ENCODE results near the gene GPC6. TPM values are rescaled to one million over a fixed set of nuclear protein-coding genes. Genes with fewer than 3 reads are reported as not detected.
"Not testable (repeated sequence)": the region's sequence is repeated elsewhere in the genome, so short reads cannot be mapped to it uniquely, and the experiment has no call there.

Gene GPC6
- total RNA-seq, 2 donors from 2014 or later, result not detected

- Mint-ChIP-seq H3K9me3 (no peaks in the 10 kb centered on the region), H3K27ac (no peak overlapping the region), H3K36me3 (ENCODE audit: low read depth) (no peaks in the 10 kb centered on the region), H3K4me1 (no peaks in the 10 kb centered on the region), H3K4me3 (no peak overlapping the region), H3K27me3 (no peaks in the 10 kb centered on the region)
- ATAC-seq (replicated peaks), result no peak
These were observed 79.3 kb downstream of the GPC6 start for GRCh38 chr13:93305886-93306285.

GRCh38 chr13:93307136-93307535 is 80.5 kb downstream of the GPC6 start:
- H3K4me3 Mint-ChIP-seq, result no peak overlapping the region
- no peak overlapping the region for H3K27ac Mint-ChIP-seq
- no peaks in the 10 kb centered on the region for H3K9me3 Mint-ChIP-seq
- H3K4me1 Mint-ChIP-seq, result no peaks in the 10 kb centered on the region
- no peak for ATAC-seq (replicated peaks)
- H3K27me3 Mint-ChIP-seq, result no peaks in the 10 kb centered on the region
- no peaks in the 10 kb centered on the region for H3K36me3 Mint-ChIP-seq (ENCODE audit: low read depth)

GRCh38 chr13:93307651-93308050 is 81.0 kb downstream of the GPC6 start:
- H3K9me3 Mint-ChIP-seq, result no peaks in the 10 kb centered on the region
- no peak for ATAC-seq (replicated peaks)
- H3K27ac Mint-ChIP-seq, result no peak overlapping the region
- no peaks in the 10 kb centered on the region for H3K27me3 Mint-ChIP-seq
- no peaks in the 10 kb centered on the region for H3K4me1 Mint-ChIP-seq
- H3K36me3 Mint-ChIP-seq (ENCODE audit: low read depth), result no peaks in the 10 kb centered on the region
- no peak overlapping the region for H3K4me3 Mint-ChIP-seq

- ATAC-seq (replicated peaks), result no peak
- no peaks in the 10 kb centered on the region for H3K36me3 Mint-ChIP-seq (ENCODE audit: low read depth)
- H3K9me3 Mint-ChIP-seq, result no peaks in the 10 kb centered on the region
- H3K4me1 Mint-ChIP-seq, result no peaks in the 10 kb centered on the region
- no peaks in the 10 kb centered on the region for H3K27me3 Mint-ChIP-seq
- H3K27ac Mint-ChIP-seq, result no peak overlapping the region
- H3K4me3 Mint-ChIP-seq, result no peak overlapping the region
These were observed 83.4 kb downstream of the GPC6 start for GRCh38 chr13:93309886-93310523.

- H3K36me3 Mint-ChIP-seq (ENCODE audit: low read depth), result no peaks in the 10 kb centered on the region
- H3K4me1 Mint-ChIP-seq, result no peaks in the 10 kb centered on the region
- H3K9me3 Mint-ChIP-seq, result no peaks in the 10 kb centered on the region
- no peak overlapping the region for H3K4me3 Mint-ChIP-seq
- no peaks in the 10 kb centered on the region for H3K27me3 Mint-ChIP-seq
- H3K27ac Mint-ChIP-seq, result no peak overlapping the region
- no peak for ATAC-seq (replicated peaks)
These were observed 90.2 kb downstream of the GPC6 start for GRCh38 chr13:93316841-93317240.

- Mint-ChIP-seq H3K27ac (no peak overlapping the region), H3K27me3 (no peaks in the 10 kb centered on the region), H3K4me3 (no peak overlapping the region), H3K36me3 (ENCODE audit: low read depth) (no peaks in the 10 kb centered on the region), H3K4me1 (no peaks in the 10 kb centered on the region), H3K9me3 (no peaks in the 10 kb centered on the region)
- ATAC-seq (replicated peaks), result no peak
These were observed 92.1 kb downstream of the GPC6 start for GRCh38 chr13:93318534-93319254.

- Mint-ChIP-seq H3K9me3 (no peaks in the 10 kb centered on the region), H3K4me1 (no peaks in the 10 kb centered on the region), H3K27ac (no peak overlapping the region), H3K36me3 (ENCODE audit: low read depth) (no peaks in the 10 kb centered on the region), H3K27me3 (peaks cover 3% of the 10 kb centered on the region), H3K4me3 (no peak overlapping the region)
- no peak for ATAC-seq (replicated peaks)
These were observed 94.3 kb downstream of the GPC6 start for GRCh38 chr13:93320942-93321341.

GRCh38 chr13:93323880-93324279 is 97.3 kb downstream of the GPC6 start:
- not testable (repeated sequence) for H3K4me3 Mint-ChIP-seq; ATAC-seq (replicated peaks); H3K4me1 Mint-ChIP-seq; H3K27me3 Mint-ChIP-seq; H3K9me3 Mint-ChIP-seq; H3K36me3 Mint-ChIP-seq (ENCODE audit: low read depth); H3K27ac Mint-ChIP-seq

- ATAC-seq (replicated peaks), result no peak
- Mint-ChIP-seq H3K27me3 (peaks cover 3% of the 10 kb centered on the region), H3K27ac (no peak overlapping the region), H3K9me3 (no peaks in the 10 kb centered on the region), H3K4me1 (no peaks in the 10 kb centered on the region), H3K36me3 (ENCODE audit: low read depth) (no peaks in the 10 kb centered on the region), H3K4me3 (no peak overlapping the region)
These were observed 99.0 kb downstream of the GPC6 start for GRCh38 chr13:93325303-93326233.

- Mint-ChIP-seq H3K9me3 (no peaks in the 10 kb centered on the region), H3K36me3 (ENCODE audit: low read depth) (no peaks in the 10 kb centered on the region), H3K27ac (no peak overlapping the region), H3K27me3 (peaks cover 3% of the 10 kb centered on the region), H3K4me1 (no peaks in the 10 kb centered on the region), H3K4me3 (no peak overlapping the region)
- no peak for ATAC-seq (replicated peaks)
These were observed 99.7 kb downstream of the GPC6 start for GRCh38 chr13:93326234-93326811.

GRCh38 chr13:93328943-93329342 is 102.3 kb downstream of the GPC6 start:
- H3K27me3 Mint-ChIP-seq, result peaks cover 2% of the 10 kb centered on the region
- no peaks in the 10 kb centered on the region for H3K9me3 Mint-ChIP-seq
- H3K4me1 Mint-ChIP-seq, result no peaks in the 10 kb centered on the region
- no peaks in the 10 kb centered on the region for H3K36me3 Mint-ChIP-seq (ENCODE audit: low read depth)
- H3K27ac Mint-ChIP-seq, result no peak overlapping the region
- no peak overlapping the region for H3K4me3 Mint-ChIP-seq
- no peak for ATAC-seq (replicated peaks)

GRCh38 chr13:93336728-93337127 is 110.1 kb downstream of the GPC6 start:
- Mint-ChIP-seq H3K36me3 (ENCODE audit: low read depth) (no peaks in the 10 kb centered on the region), H3K27ac (no peak overlapping the region), H3K4me1 (no peaks in the 10 kb centered on the region), H3K4me3 (no peak overlapping the region), H3K27me3 (no peaks in the 10 kb centered on the region), H3K9me3 (no peaks in the 10 kb centered on the region)
- no peak for ATAC-seq (replicated peaks)

GRCh38 chr13:93338030-93338429 is 111.4 kb downstream of the GPC6 start:
- Mint-ChIP-seq H3K36me3 (ENCODE audit: low read depth) (no peaks in the 10 kb centered on the region), H3K4me1 (no peaks in the 10 kb centered on the region), H3K27me3 (no peaks in the 10 kb centered on the region), H3K27ac (no peak overlapping the region), H3K4me3 (no peak overlapping the region), H3K9me3 (peaks cover 8% of the 10 kb centered on the region)
- no peak for ATAC-seq (replicated peaks)

- H3K4me3 Mint-ChIP-seq, result no peak overlapping the region
- no peaks in the 10 kb centered on the region for H3K27me3 Mint-ChIP-seq
- no peaks in the 10 kb centered on the region for H3K4me1 Mint-ChIP-seq
- peaks cover 8% of the 10 kb centered on the region for H3K9me3 Mint-ChIP-seq
- no peak overlapping the region for H3K27ac Mint-ChIP-seq
- no peak for ATAC-seq (replicated peaks)
- H3K36me3 Mint-ChIP-seq (ENCODE audit: low read depth), result no peaks in the 10 kb centered on the region
These were observed 112.3 kb downstream of the GPC6 start for GRCh38 chr13:93338906-93339305.

Measured in activated T-helper 17 cell treated with anti-CD3 and anti-CD28 coated beads, Interleukin-2, amount 50 U/mL, for 72 hours (primary cell).